Naive thymus-derived CD8-positive, alpha-beta T cell (primary cell): Measurements from ENCODE around the gene CHRM5. TPM values are rescaled to one million over a fixed set of nuclear protein-coding genes. Genes with fewer than 3 reads are reported as not detected.
"Not testable (repeated sequence)": the region's sequence is repeated elsewhere in the genome, so short reads cannot be mapped to it uniquely, and the experiment has no call there.

Experiments
- ATAC-seq, 2 donors: fragments of 150-1000 bp; cut with Tn5 transposase in 1 of 2; sonication (Bioruptor Pico), chemical (Tn5 transposase) in 1 of 2; 1 replicate in 1 of 2; 2 replicates in 1 of 2; pipeline ENCODE4 v1.10.0; 2021; ENCODE audit warnings: mild to moderate bottlenecking in 2 of 2, moderate library complexity in 2 of 2
- POLR2A ChIA-PET: fragments of 350-600 bp; sonication (Branson Sonifier 250); formaldehyde crosslinking; loops from one replicate; lab custom pipeline; 2021; ENCODE audit warnings: antibody characterized with exemption; lab: Charles Lee
- DNase-seq, 10 donors: peaks; one replicate each; pipeline versions ENCODE4 v3.0.0 to v3.0.0-alpha.2; 2020 to 2022
- H3K27ac Mint-ChIP-seq, 10 donors: one replicate each; pipeline ENCODE4 v1.8.0; 2020 to 2022; ENCODE audit warnings: mild to moderate bottlenecking in 10 of 10, mixed read lengths in 10 of 10, moderate library complexity in 4 of 10, inconsistent platforms in 1 of 10
- H3K27me3 Mint-ChIP-seq, 5 donors: one replicate each; pipeline ENCODE4 v1.8.0; 2021 to 2022; ENCODE audit warnings: mixed read lengths in 5 of 5
- H3K36me3 Mint-ChIP-seq, 3 donors: one replicate each; pipeline ENCODE4 v1.8.0; 2020 to 2022; ENCODE audit warnings: mixed read lengths in 3 of 3, mild to moderate bottlenecking in 2 of 3, inconsistent platforms in 1 of 3
- H3K4me1 Mint-ChIP-seq, 4 donors: one replicate each; pipeline ENCODE4 v1.8.0; 2021 to 2022; ENCODE audit warnings: mixed read lengths in 4 of 4
- H3K4me3 Mint-ChIP-seq, 10 donors: one replicate each; pipeline ENCODE4 v1.8.0; 2020 to 2022; ENCODE audit warnings: mild to moderate bottlenecking in 10 of 10, mixed read lengths in 10 of 10, moderate library complexity in 6 of 10, inconsistent platforms in 1 of 10
- H3K9me3 Mint-ChIP-seq, 9 donors: one replicate each; pipeline ENCODE4 v1.8.0; 2020 to 2022; ENCODE audit warnings: mixed read lengths in 9 of 9, mild to moderate bottlenecking in 3 of 9, inconsistent platforms in 1 of 9, moderate library complexity in 1 of 9
- polyA plus RNA-seq, 3 donors: library from polyadenylated mRNA; unstranded; fragments of 300-500 nt; fragmentation: Illumina TruSeq; gene quantifications; one replicate each; pipeline ENCODE4 v1.2.3, GENCODE V29; 2021
- total RNA-seq, 8 experiments: library from RNA in 2 of 8; stranded (reverse) in 2 of 8; gene quantifications; one replicate each; pipeline ENCODE4 v1.2.3 and lab custom pipeline; 2021 to 2026

Gene CHRM5
- total and polyA plus RNA-seq, 5 experiments from 2014 or later = 0.02 TPM; not detected in 4

- H3K27me3 Mint-ChIP-seq, H3K4me1 Mint-ChIP-seq, H3K4me3 Mint-ChIP-seq, DNase-seq, ATAC-seq, POLR2A ChIA-PET: not testable (repeated sequence)
- H3K27ac Mint-ChIP-seq = peak overlapping the region in 1 of 10 donors; percentile 17
- H3K9me3 Mint-ChIP-seq = peaks cover 7 to 35% (median 28%) of the 10 kb centered on the region in 9 donors
- H3K36me3 Mint-ChIP-seq = peaks cover 10 to 24% (median 21%) of the 10 kb centered on the region in 3 donors
Measured at GRCh38 chr15:34050385-34050784, 82.1 kb downstream of the CHRM5 start.

GRCh38 chr15:34054081-34054707, 85.9 kb downstream of the CHRM5 start:
- no peak overlapping the region for H3K27ac Mint-ChIP-seq
- H3K4me3 Mint-ChIP-seq = no peak overlapping the region
- no peak for ATAC-seq
- peaks cover 8 to 24% (median 19%) of the 10 kb centered on the region in 3 donors for H3K36me3 Mint-ChIP-seq
- no peaks in the 10 kb centered on the region for H3K4me1 Mint-ChIP-seq
- peaks cover 0 to 5% (median 0%) of the 10 kb centered on the region in 5 donors for H3K27me3 Mint-ChIP-seq
- peaks cover 7 to 32% (median 23%) of the 10 kb centered on the region in 9 donors for H3K9me3 Mint-ChIP-seq
- POLR2A ChIA-PET = no interaction called here
- DNase-seq = no peak

DNA sequence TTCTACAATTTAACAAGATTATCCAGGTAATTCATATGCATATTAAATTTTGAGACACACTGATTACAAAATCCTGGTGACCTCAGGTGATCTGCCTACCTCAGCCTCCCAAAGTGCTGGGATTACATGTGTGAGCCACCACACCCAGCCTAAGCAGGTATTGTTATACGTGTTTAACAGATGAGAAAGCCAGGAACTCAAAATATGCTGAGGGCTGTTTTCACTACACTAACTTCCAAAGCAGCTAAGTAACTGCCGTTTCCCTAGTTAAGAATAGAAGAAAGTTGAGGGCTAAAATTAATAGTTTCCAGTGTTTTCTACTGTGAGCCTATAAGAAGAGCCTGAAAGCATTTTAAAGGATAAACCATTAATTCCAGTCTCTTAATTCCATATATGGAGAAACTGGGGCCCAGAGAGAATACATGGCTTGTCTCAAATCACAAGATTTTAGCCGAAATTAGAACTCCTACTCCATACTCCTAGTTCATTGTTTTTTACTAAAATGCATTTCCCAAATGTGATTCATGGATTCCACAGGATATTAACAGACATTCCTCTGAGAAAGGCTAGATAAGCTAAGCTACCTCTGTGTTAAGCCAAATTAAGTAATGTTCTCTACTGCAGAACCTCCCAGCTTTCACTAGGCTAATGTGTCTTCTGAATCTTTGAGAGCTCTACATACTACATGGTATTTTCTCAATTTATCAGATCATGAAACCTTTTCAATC, 87.7 kb downstream of the CHRM5 start:
- ATAC-seq (no peak), DNase-seq (no peak)
- Mint-ChIP-seq H3K4me3 (no peak overlapping the region), H3K27me3 (peaks cover 0 to 5% (median 0%) of the 10 kb centered on the region in 5 donors), H3K9me3 (peaks cover 3 to 15% (median 9%) of the 10 kb centered on the region in 9 donors), H3K36me3 (peaks cover under 1 to 12% (median 6%) of the 10 kb centered on the region in 3 donors), H3K4me1 (no peaks in the 10 kb centered on the region), H3K27ac (no peak overlapping the region)
- POLR2A ChIA-PET = no interaction called here

DNA sequence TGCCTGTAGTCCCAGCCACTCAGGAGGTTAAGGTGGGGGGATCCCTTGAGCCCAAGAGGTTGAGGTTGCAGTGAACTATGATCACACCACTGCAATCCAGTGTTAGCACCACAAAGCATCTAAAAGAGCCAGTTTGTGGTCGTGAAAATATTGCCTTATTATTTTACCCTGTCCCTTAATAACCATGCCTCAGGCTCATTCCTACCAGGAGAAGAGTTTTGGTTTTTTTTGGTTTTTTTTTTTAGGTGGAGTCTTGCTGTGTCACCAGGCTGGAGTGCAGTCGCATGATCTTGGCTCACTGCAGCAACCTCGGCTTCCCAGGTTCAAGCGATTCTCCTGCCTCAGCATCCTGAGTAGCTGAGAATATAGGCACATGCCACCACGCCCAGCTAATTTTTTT, 88.6 kb downstream of the CHRM5 start:
- H3K9me3 Mint-ChIP-seq = peaks cover 0 to 7% (median 3%) of the 10 kb centered on the region in 9 donors
- H3K4me1 Mint-ChIP-seq = peaks cover 0 to 3% (median 3%) of the 10 kb centered on the region in 4 donors
- ATAC-seq = no peak
- H3K36me3 Mint-ChIP-seq = peaks cover 0 to 4% (median 0%) of the 10 kb centered on the region in 3 donors
- H3K27ac Mint-ChIP-seq = peak overlapping the region in 1 of 10 donors; percentile 10
- H3K27me3 Mint-ChIP-seq = peaks cover 0 to 5% (median 0%) of the 10 kb centered on the region in 5 donors
- DNase-seq = no peak
- no peak overlapping the region for H3K4me3 Mint-ChIP-seq
- POLR2A ChIA-PET = no interaction called here

DNA sequence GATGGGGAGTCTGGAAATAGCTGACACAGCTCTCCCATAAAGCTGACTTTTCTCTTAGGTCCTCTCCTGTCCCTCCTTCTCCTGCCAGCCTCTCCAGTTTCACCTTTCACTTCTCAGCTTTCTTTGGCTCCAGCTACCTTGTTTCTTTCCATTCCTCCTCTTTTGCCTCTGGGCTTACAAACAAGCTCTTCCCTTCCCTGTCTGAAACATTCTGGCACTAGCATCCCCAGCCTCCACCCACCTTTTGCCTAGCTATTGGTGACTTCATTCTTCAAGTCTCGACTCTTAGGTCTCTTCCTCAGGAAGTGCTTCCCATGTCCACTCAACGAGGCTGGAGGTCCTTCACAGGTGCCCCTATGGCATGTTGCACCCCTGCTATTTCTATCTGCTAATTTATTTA, 91.2 kb downstream of the CHRM5 start:
- H3K27me3 Mint-ChIP-seq = peaks cover 0 to 5% (median 0%) of the 10 kb centered on the region in 5 donors
- POLR2A ChIA-PET = no interaction called here
- DNase-seq (no peak), ATAC-seq (no peak)
- H3K4me1 Mint-ChIP-seq = peaks cover 0 to 6% (median 4%) of the 10 kb centered on the region in 4 donors
- H3K9me3 Mint-ChIP-seq = no peaks in the 10 kb centered on the region
- H3K27ac Mint-ChIP-seq = peak overlapping the region in 1 of 10 donors; percentile 32
- H3K4me3 Mint-ChIP-seq = no peak overlapping the region
- H3K36me3 Mint-ChIP-seq = no peaks in the 10 kb centered on the region

DNA sequence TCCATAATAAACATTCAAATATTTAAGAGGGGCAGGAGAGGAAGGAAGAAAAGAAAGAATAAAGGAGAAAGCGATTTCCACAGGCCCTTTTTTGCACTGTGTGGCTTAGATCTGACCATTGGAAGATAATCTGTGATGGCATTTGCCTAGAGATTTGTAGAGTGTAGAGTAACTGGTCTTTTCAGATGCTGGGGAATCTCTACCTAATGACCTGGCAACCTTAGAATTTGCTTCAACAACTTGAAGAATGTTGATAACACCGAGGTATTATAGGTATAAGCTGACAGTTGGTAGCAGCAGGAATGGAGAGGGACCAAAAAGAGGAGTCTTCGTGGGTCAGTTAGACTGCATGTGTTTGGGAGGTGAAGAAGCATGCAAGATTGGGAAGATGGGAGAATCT, 91.6 kb downstream of the CHRM5 start:
- H3K27me3 Mint-ChIP-seq = peaks cover 0 to 5% (median 0%) of the 10 kb centered on the region in 5 donors
- POLR2A ChIA-PET = no interaction called here
- peak overlapping the region in 1 of 10 donors; percentile 32 for H3K27ac Mint-ChIP-seq
- no peak overlapping the region for H3K4me3 Mint-ChIP-seq
- no peak for ATAC-seq
- H3K36me3 Mint-ChIP-seq = no peaks in the 10 kb centered on the region
- H3K4me1 Mint-ChIP-seq = peaks cover 1 to 6% (median 5%) of the 10 kb centered on the region in 4 donors
- DNase-seq = no peak
- H3K9me3 Mint-ChIP-seq = no peaks in the 10 kb centered on the region

GRCh38 chr15:34064438-34064837, 96.1 kb downstream of the CHRM5 start:
- Mint-ChIP-seq H3K27ac (peak overlapping the region in 2 of 10 donors; percentile 9 to 65), H3K27me3 (peaks cover 0 to 4% (median 0%) of the 10 kb centered on the region in 5 donors), H3K9me3 (no peaks in the 10 kb centered on the region), H3K4me3 (no peak overlapping the region), H3K36me3 (no peaks in the 10 kb centered on the region), H3K4me1 (peaks cover 1 to 6% (median 5%) of the 10 kb centered on the region in 4 donors)
- POLR2A ChIA-PET = interaction anchor here (0.6 kb wide), 1 partner anchor 99 kb away, joined by 5 read pairs; no protein-coding TSS in a partner anchor
- ATAC-seq (no peak), DNase-seq (no peak)

- ATAC-seq (no peak), DNase-seq (no peak)
- Mint-ChIP-seq H3K27ac (no peak overlapping the region), H3K27me3 (no peaks in the 10 kb centered on the region), H3K9me3 (no peaks in the 10 kb centered on the region), H3K4me3 (no peak overlapping the region), H3K36me3 (no peaks in the 10 kb centered on the region), H3K4me1 (peaks cover 1 to 6% (median 5%) of the 10 kb centered on the region in 4 donors)
- POLR2A ChIA-PET = interaction anchor here (0.9 to 1.2 kb wide), 2 partner anchors 144 to 189 kb away, joined by 3 read pairs; partner anchors contain the start of gene KATNBL1
Measured at GRCh38 chr15:34065261-34065660, 97.0 kb downstream of the CHRM5 start.

DNA sequence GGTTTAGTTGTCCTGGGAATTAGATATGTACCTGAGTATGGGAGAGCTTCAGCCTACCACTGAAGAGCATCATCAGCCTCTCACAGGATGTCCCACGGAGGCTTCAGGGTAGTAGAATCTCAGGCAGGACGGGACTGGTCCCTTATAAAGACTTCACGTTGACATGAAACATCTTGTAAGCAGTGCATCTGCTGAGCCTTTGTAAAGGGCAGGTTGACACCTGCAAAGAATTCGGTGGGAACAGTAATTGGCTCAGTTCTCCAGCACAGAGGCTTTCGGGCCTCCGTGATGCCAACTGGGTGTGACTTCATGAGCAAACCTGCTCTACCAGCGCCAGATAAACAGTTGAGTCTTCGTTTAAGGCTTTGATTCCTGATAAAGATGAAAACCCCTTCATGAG, 97.6 kb downstream of the CHRM5 start:
- no peaks in the 10 kb centered on the region for H3K9me3 Mint-ChIP-seq
- no peak for DNase-seq
- peak overlapping the region in 1 of 10 donors; percentile 21 for H3K27ac Mint-ChIP-seq
- H3K4me1 Mint-ChIP-seq = peaks cover 1 to 6% (median 5%) of the 10 kb centered on the region in 4 donors
- H3K27me3 Mint-ChIP-seq = no peaks in the 10 kb centered on the region
- POLR2A ChIA-PET = interaction anchor here (0.9 to 1.2 kb wide), 2 partner anchors 144 to 188 kb away, joined by 3 read pairs; partner anchors contain the start of gene KATNBL1
- no peaks in the 10 kb centered on the region for H3K36me3 Mint-ChIP-seq
- ATAC-seq = no peak
- H3K4me3 Mint-ChIP-seq = no peak overlapping the region

- no peaks in the 10 kb centered on the region for H3K4me1 Mint-ChIP-seq
- POLR2A ChIA-PET = no interaction called here
- DNase-seq = no peak
- no peak overlapping the region for H3K4me3 Mint-ChIP-seq
- no peak for ATAC-seq
- H3K27ac Mint-ChIP-seq = no peak overlapping the region
- peaks cover 0 to 3% (median 3%) of the 10 kb centered on the region in 3 donors for H3K36me3 Mint-ChIP-seq
- H3K27me3 Mint-ChIP-seq = no peaks in the 10 kb centered on the region
- no peaks in the 10 kb centered on the region for H3K9me3 Mint-ChIP-seq
Measured at GRCh38 chr15:34070003-34070402, 101.7 kb downstream of the CHRM5 start.

DNA sequence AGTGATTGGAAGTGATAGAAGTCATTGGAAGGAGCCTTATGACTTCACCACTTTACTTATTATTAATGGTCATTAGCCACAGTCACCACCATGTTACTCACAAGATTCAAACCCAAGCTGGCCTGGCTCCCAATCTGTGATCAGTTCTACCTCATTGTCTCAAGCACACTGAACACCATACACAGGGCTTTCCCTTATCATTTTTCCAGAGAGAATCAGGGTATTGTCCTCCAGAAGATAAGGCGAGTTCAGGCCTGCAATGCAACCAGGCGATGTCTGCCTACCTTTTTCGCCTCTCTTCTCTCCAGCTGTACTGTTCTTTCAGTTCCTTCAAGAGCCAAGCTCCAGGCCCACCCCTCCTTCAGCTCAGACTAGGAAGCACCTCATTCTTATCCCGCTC, 108.5 kb downstream of the CHRM5 start:
- DNase-seq (no peak), ATAC-seq (no peak)
- Mint-ChIP-seq H3K27ac (no peak overlapping the region), H3K4me1 (no peaks in the 10 kb centered on the region), H3K9me3 (no peaks in the 10 kb centered on the region), H3K4me3 (no peak overlapping the region), H3K36me3 (peaks cover 0 to 12% (median 3%) of the 10 kb centered on the region in 3 donors), H3K27me3 (no peaks in the 10 kb centered on the region)
- POLR2A ChIA-PET = interaction anchor here (1.2 kb wide), 1 partner anchor 25 kb away, joined by 3 read pairs; the partner anchor contains the start of genes EMC7 and PGBD4

DNA sequence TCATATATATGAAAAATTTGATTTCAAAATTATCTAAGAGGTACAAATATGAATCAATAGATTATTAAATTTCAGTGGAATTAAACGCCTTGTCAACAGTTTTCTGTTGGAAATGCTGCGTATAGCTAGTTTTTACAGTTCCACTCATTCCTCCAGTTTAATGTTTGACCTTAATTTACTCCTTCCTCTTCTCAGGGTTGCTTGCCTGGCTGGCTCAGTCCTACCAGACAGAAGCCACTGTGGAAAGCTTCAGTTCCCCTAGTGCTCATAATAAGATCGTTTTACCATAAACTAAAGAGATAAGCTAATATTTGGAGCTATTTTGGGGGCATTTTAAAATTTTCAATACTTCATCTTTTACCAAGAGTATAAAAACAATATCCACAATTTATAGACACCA, 110.6 kb downstream of the CHRM5 start:
- Mint-ChIP-seq H3K27ac (peak overlapping the region in 1 of 10 donors; percentile 21), H3K4me3 (no peak overlapping the region), H3K9me3 (no peaks in the 10 kb centered on the region), H3K4me1 (no peaks in the 10 kb centered on the region), H3K36me3 (peaks cover 0 to 29% (median 3%) of the 10 kb centered on the region in 3 donors), H3K27me3 (no peaks in the 10 kb centered on the region)
- DNase-seq (no peak), ATAC-seq (no peak)
- POLR2A ChIA-PET = interaction anchor here (0.6 kb wide), 1 partner anchor 20 kb away, joined by 4 read pairs; no protein-coding TSS in a partner anchor

GRCh38 chr15:34079904-34080303, 111.6 kb downstream of the CHRM5 start:
- DNase-seq = no peak
- POLR2A ChIA-PET = no interaction called here

More at GRCh38 chr15:34079904-34080303, 111.6 kb downstream of the CHRM5 start:
- Mint-ChIP-seq H3K9me3 (no peaks in the 10 kb centered on the region), H3K27me3 (no peaks in the 10 kb centered on the region), H3K27ac (no peak overlapping the region), H3K4me3 (no peak overlapping the region), H3K4me1 (no peaks in the 10 kb centered on the region), H3K36me3 (peaks cover 0 to 34% (median 0%) of the 10 kb centered on the region in 3 donors)
- no peak for ATAC-seq
